Parathyroid adenoma (tissue), 2 donors: Measurements from ENCODE around the gene HOXC13.

Source experiments
- H2AFZ ChIP-seq: fragments of 300-600 bp; sonication (generic); one replicate; pipeline ENCODE4 v1.7.0; 2017; ENCODE audit warnings: antibody characterized with exemption, mild to moderate bottlenecking
- H3K27ac ChIP-seq: fragments of 300-600 bp; sonication (generic); one replicate; pipeline ENCODE4 v1.7.0; 2017
- H3K27me3 ChIP-seq: fragments of 300-600 bp; sonication (generic); one replicate; pipeline ENCODE4 v1.7.0; 2017; ENCODE audit warnings: low read length; ENCODE audit not compliant: control insufficient read depth, insufficient read depth
- H3K36me3 ChIP-seq: fragments of 300-600 bp; sonication (generic); one replicate; pipeline ENCODE4 v1.7.0; 2017; ENCODE audit warnings: low read length; ENCODE audit not compliant: control insufficient read depth, insufficient read depth
- H3K4me1 ChIP-seq: fragments of 300-600 bp; sonication (generic); one replicate; pipeline ENCODE4 v1.7.0; 2017; ENCODE audit warnings: control low read depth
- H3K4me2 ChIP-seq: fragments of 300-600 bp; sonication (generic); one replicate; pipeline ENCODE4 v1.7.0; 2017; ENCODE audit warnings: low read length
- H3K4me3 ChIP-seq: fragments of 300-600 bp; sonication (generic); one replicate; pipeline ENCODE4 v1.7.0; 2017; ENCODE audit warnings: low read depth, low read length
- H3K79me2 ChIP-seq: fragments of 300-600 bp; sonication (generic); one replicate; pipeline ENCODE4 v1.7.0; 2017; ENCODE audit warnings: control low read depth
- H3K9ac ChIP-seq: fragments of 300-600 bp; sonication (generic); one replicate; pipeline ENCODE4 v1.7.0; 2017; ENCODE audit warnings: mild to moderate bottlenecking
- H3K9me3 ChIP-seq: fragments of 300-600 bp; sonication (generic); one replicate; pipeline ENCODE4 v1.7.0; 2017; ENCODE audit warnings: low read length; ENCODE audit not compliant: control insufficient read depth
- CTCF ChIP-seq: fragments of 300-600 bp; sonication (generic); IDR thresholded peaks from one replicate; pipeline ENCODE4 v1.7.0; 2017; ENCODE audit warnings: antibody characterized with exemption, mild to moderate bottlenecking
- donor health status: primary hyperparathyroidism.

Gene HOXC13

DNA sequence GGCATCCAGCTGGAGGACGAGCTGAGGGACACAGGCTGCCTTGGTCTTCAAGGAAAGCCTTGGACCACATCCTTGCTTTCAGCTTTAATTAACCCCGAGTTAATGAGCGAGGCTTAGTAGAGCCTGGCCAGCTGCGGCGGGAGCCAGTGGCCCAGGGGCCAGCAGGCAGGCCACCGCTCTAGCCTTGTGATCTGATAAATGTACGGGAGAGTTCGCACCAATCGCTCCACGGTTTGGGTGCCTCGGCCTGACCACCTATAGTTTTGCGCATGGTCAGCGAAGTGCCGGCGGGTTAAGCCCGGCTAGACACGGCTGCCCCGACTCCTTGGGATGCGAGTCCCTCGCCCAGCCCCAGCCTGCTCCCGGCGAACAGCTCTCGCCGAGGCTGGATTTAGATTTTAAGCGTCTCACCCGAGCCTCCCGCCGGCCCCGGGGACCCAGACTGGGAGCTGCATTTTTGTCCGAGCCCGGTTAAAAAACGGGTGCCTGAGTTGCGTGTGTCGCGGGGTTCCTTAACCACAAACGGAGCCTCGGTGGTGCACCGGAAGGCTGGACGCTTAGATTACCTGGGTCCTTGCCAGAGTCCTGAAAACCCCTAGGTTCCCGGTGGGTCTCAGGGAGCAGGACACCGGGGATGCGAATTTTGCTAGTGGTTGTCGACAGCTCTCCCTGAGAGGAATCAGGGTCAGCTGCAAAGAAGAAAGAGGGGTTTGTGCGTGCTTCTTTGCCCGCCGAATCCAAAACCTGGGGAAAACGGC, 13.1 kb downstream of the HOXC13 start:
- no peak for TF ChIP-seq CTCF
- H3K4me3 ChIP-seq: no peak overlapping the region
- H3K9me3 ChIP-seq: no peaks in the 10 kb centered on the region
- H3K36me3 ChIP-seq: no peaks in the 10 kb centered on the region
- H3K79me2 ChIP-seq: no peaks in the 10 kb centered on the region
- H3K4me2 ChIP-seq: no peak overlapping the region
- no peak overlapping the region for H2AFZ ChIP-seq
- peaks cover 27% of the 10 kb centered on the region for H3K27me3 ChIP-seq
- H3K4me1 ChIP-seq: no peaks in the 10 kb centered on the region
- no peak overlapping the region for H3K27ac ChIP-seq
- no peak overlapping the region for H3K9ac ChIP-seq

GRCh38 chr12:53952335-53952694, 13.7 kb downstream of the HOXC13 start:
- Histone ChIP-seq H3K9me3 (no peaks in the 10 kb centered on the region), H3K4me1 (no peaks in the 10 kb centered on the region), H3K27ac (no peak overlapping the region), H2AFZ (no peak overlapping the region), H3K79me2 (no peaks in the 10 kb centered on the region), H3K4me2 (no peak overlapping the region), H3K9ac (no peak overlapping the region), H3K36me3 (no peaks in the 10 kb centered on the region), H3K4me3 (no peak overlapping the region), H3K27me3 (peaks cover 27% of the 10 kb centered on the region)
- TF ChIP-seq CTCF: no peak

- Histone ChIP-seq H3K9ac (no peak overlapping the region), H3K36me3 (no peaks in the 10 kb centered on the region), H3K27ac (no peak overlapping the region), H3K4me1 (no peaks in the 10 kb centered on the region), H3K4me3 (no peak overlapping the region), H3K79me2 (no peaks in the 10 kb centered on the region), H3K27me3 (peaks cover 27% of the 10 kb centered on the region), H3K9me3 (no peaks in the 10 kb centered on the region), H3K4me2 (no peak overlapping the region), H2AFZ (no peak overlapping the region)
- TF ChIP-seq CTCF: no peak
Observed at GRCh38 chr12:53952871-53953734, 14.5 kb downstream of the HOXC13 start.

- Histone ChIP-seq H3K4me2 (no peak overlapping the region), H2AFZ (no peak overlapping the region), H3K27me3 (peaks cover 30% of the 10 kb centered on the region), H3K27ac (no peak overlapping the region), H3K4me3 (no peak overlapping the region), H3K9me3 (no peaks in the 10 kb centered on the region), H3K4me1 (no peaks in the 10 kb centered on the region), H3K9ac (no peak overlapping the region), H3K36me3 (no peaks in the 10 kb centered on the region), H3K79me2 (no peaks in the 10 kb centered on the region)
- no peak for TF ChIP-seq CTCF
Observed at GRCh38 chr12:53953831-53954693, 15.4 kb downstream of the HOXC13 start.
